Measurements from ENCODE around the gene AAK1. TPM values are rescaled to one million over a fixed set of nuclear protein-coding genes. Genes with fewer than 3 reads are reported as not detected.
"Not testable (repeated sequence)": the region's sequence is repeated elsewhere in the genome, so short reads cannot be mapped to it uniquely, and the experiment has no call there.

The AAK1 gene
- total and polyA plus RNA-seq, 8 donors, result 12.9 to 115 (median 66.8) TPM

- no peak overlapping the region for H3K4me3 ChIP-seq
- no peak for DNase-seq
- peaks cover 0 to 4% (median 0%) of the 10 kb centered on the region in 4 donors for H3K9me3 ChIP-seq
- WGBS, 5 donors, result 87 to 95% (median 92%) methylated on average over 9 of the region's 9 CpGs
- H3K27ac ChIP-seq, result no peak overlapping the region
- intact Hi-C loops (cut with DNase I; ENCODE audit: low total_unique reads), result no loop called here
- H3K4me1 ChIP-seq, result peaks cover 0 to 18% (median 7%) of the 10 kb centered on the region in 4 donors
- no peak for TF ChIP-seq EP300 (IDR thresholded peaks at IDR 0.05)
- no peak for TF ChIP-seq CTCF (IDR thresholded peaks at IDR 0.05)
- TF ChIP-seq POLR2AphosphoS5 (IDR thresholded peaks at IDR 0.05), result no peak
- TF ChIP-seq POLR2A (IDR thresholded peaks at IDR 0.05), result no peak
- no peaks in the 10 kb centered on the region for H3K36me3 ChIP-seq
- no peaks in the 10 kb centered on the region for H3K27me3 ChIP-seq
Measured at GRCh38 chr2:69665152-69665551, 21.6 kb upstream of the AAK1 start.

GRCh38 chr2:69663860-69664259, 20.3 kb upstream of the AAK1 start:
- no peak for DNase-seq
- peaks cover 0 to 4% (median 0%) of the 10 kb centered on the region in 4 donors for H3K9me3 ChIP-seq
- no peak overlapping the region for H3K4me3 ChIP-seq
- WGBS, 5 donors, result 70 to 96% (median 95%) methylated on average over 3 of the region's 3 CpGs
- H3K27ac ChIP-seq, result no peak overlapping the region
- intact Hi-C loops (cut with DNase I; ENCODE audit: low total_unique reads), result no loop called here
- H3K27me3 ChIP-seq, result no peaks in the 10 kb centered on the region
- no peak for TF ChIP-seq EP300 (IDR thresholded peaks at IDR 0.05)
- TF ChIP-seq POLR2AphosphoS5 (IDR thresholded peaks at IDR 0.05), result no peak
- no peak for TF ChIP-seq CTCF (IDR thresholded peaks at IDR 0.05)
- TF ChIP-seq POLR2A (IDR thresholded peaks at IDR 0.05), result no peak
- peaks cover 0 to 18% (median 5%) of the 10 kb centered on the region in 4 donors for H3K4me1 ChIP-seq
- H3K36me3 ChIP-seq, result no peaks in the 10 kb centered on the region

DNA sequence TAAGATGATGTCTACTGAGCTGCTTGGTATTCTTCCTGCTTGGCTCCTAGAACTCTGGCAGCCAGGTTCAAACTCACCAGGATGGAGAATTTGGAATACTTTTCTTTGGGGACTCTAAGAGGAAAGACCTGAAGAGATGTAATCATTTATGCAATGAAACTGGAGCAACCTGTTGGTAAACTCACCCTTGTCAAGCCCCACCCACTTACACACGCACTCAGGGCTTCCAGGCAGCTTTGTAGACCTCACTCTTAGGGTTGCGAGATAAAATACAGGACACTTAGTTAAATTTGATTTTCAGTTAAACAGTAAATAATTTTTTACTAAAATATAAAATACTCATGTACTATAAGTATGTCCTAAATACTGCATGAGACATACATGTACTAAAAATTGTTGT, 19.0 kb upstream of the AAK1 start:
- H3K4me3 ChIP-seq; H3K27me3 ChIP-seq; H3K27ac ChIP-seq; H3K36me3 ChIP-seq; H3K9me3 ChIP-seq; H3K4me1 ChIP-seq; intact Hi-C loops (cut with DNase I; ENCODE audit: low total_unique reads); DNase-seq: not testable (repeated sequence)
- 35 to 67% (median 61%) methylated on average over 1 to 2 of the region's 2 CpGs for WGBS, 5 donors

GRCh38 chr2:69660637-69661036, 17.1 kb upstream of the AAK1 start:
- TF ChIP-seq CTCF (IDR thresholded peaks at IDR 0.05) (no peak), POLR2AphosphoS5 (IDR thresholded peaks at IDR 0.05) (no peak), POLR2A (IDR thresholded peaks at IDR 0.05) (no peak), EP300 (IDR thresholded peaks at IDR 0.05) (no peak)
- H3K36me3 ChIP-seq, result no peaks in the 10 kb centered on the region
- peaks cover 0 to 4% (median 0%) of the 10 kb centered on the region in 4 donors for H3K9me3 ChIP-seq
- DNase-seq, result no peak
- peaks cover 0 to 3% (median 0%) of the 10 kb centered on the region in 4 donors for H3K4me1 ChIP-seq
- no peak overlapping the region for H3K27ac ChIP-seq
- intact Hi-C loops (cut with DNase I; ENCODE audit: low total_unique reads), result no loop called here
- no peaks in the 10 kb centered on the region for H3K27me3 ChIP-seq
- WGBS, 5 donors, result 54 to 81% (median 59%) methylated on average over 1 of the region's 1 CpG
- no peak overlapping the region for H3K4me3 ChIP-seq

DNA sequence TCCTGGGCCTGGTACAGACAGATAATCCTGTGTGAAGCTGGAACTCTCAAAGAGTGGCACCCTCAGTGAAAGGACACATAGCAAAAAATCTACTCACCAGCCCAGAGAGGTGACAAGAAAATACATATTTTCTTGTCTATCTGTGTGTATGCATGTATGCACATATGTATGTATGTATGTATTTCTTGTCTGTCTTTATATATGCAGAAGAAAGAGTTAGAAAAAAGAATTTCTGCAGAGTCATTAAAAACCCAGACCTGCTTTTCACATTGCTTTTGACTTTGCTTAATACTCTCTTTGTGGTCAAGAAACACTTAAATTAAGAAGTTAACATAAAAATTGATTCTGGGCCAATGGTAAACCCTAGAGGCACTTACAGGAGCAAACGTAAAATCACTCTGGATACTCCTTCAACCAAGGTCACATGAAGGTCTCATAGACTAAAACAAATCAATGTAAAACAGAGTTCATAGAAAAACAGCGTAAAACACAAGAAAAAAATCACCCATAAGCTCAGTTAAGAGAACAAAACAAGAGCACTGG, 16.5 kb upstream of the AAK1 start:
- Histone ChIP-seq H3K4me3 (no peak overlapping the region), H3K9me3 (peaks cover 0 to 4% (median 0%) of the 10 kb centered on the region in 4 donors), H3K27me3 (no peaks in the 10 kb centered on the region), H3K36me3 (no peaks in the 10 kb centered on the region), H3K4me1 (peaks cover 0 to 3% (median 0%) of the 10 kb centered on the region in 4 donors), H3K27ac (no peak overlapping the region)
- 51 to 64% (median 57%) methylated on average over 2 of the region's 2 CpGs for WGBS, 5 donors
- DNase-seq, result no peak
- intact Hi-C loops (cut with DNase I; ENCODE audit: low total_unique reads), result no loop called here
- no peak for TF ChIP-seq POLR2AphosphoS5 (IDR thresholded peaks at IDR 0.05)
- TF ChIP-seq CTCF (IDR thresholded peaks at IDR 0.05), result no peak
- TF ChIP-seq POLR2A (IDR thresholded peaks at IDR 0.05), result no peak
- TF ChIP-seq EP300 (IDR thresholded peaks at IDR 0.05), result no peak

Measured in stomach (tissue), 9 donors.